ENCODE measurements around the gene GLIPR1.
"Not testable (repeated sequence)": the region's sequence is repeated elsewhere in the genome, so short reads cannot be mapped to it uniquely, and the experiment has no call there.

The GLIPR1 gene

GRCh38 chr12:75511116-75512048, 30.8 kb downstream of the GLIPR1 start, which contains the start of gene KRR1:
Gene KRR1 (minus strand): TSS chr12:75511609. CDS start chr12:75511597, 12 bp downstream.
- FAIRE-seq (peak; percentile 69), DNase-seq (ENCODE audit: low spot score) (peak; percentile 86)

- not testable (repeated sequence) for DNase-seq (ENCODE audit: low spot score); FAIRE-seq
These were observed 40.7 kb downstream of the GLIPR1 start for GRCh38 chr12:75521224-75521623.

GRCh38 chr12:75522124-75522523, 41.6 kb downstream of the GLIPR1 start:
- DNase-seq (ENCODE audit: low spot score); FAIRE-seq: not testable (repeated sequence)

- no peak for FAIRE-seq
- no peak for DNase-seq (ENCODE audit: low spot score)
These were observed 44.7 kb downstream of the GLIPR1 start for GRCh38 chr12:75525263-75525662.

GRCh38 chr12:75526655-75527511, 46.3 kb downstream of the GLIPR1 start:
- FAIRE-seq (peak; percentile 70), DNase-seq (ENCODE audit: low spot score) (peak; percentile 49)

GRCh38 chr12:75528272-75528671, 47.7 kb downstream of the GLIPR1 start:
- FAIRE-seq (no peak), DNase-seq (ENCODE audit: low spot score) (no peak)

- DNase-seq (ENCODE audit: low spot score) (no peak), FAIRE-seq (no peak)
These were observed 48.1 kb downstream of the GLIPR1 start for GRCh38 chr12:75528692-75529091.

GRCh38 chr12:75529316-75529715, 48.8 kb downstream of the GLIPR1 start:
- FAIRE-seq (no peak), DNase-seq (ENCODE audit: low spot score) (no peak)

- DNase-seq (ENCODE audit: low spot score), result no peak
These were observed 49.3 kb downstream of the GLIPR1 start for GRCh38 chr12:75529826-75530225.

GRCh38 chr12:75533239-75533638, 52.7 kb downstream of the GLIPR1 start:
- FAIRE-seq (no peak), DNase-seq (ENCODE audit: low spot score) (no peak)

More at GRCh38 chr12:75529826-75530225, 49.3 kb downstream of the GLIPR1 start:
- no peak for FAIRE-seq

- FAIRE-seq (no peak), DNase-seq (ENCODE audit: low spot score) (no peak)
These were observed 59.3 kb downstream of the GLIPR1 start for GRCh38 chr12:75539889-75540288.

GRCh38 chr12:75542942-75543341, 62.4 kb downstream of the GLIPR1 start:
- DNase-seq (ENCODE audit: low spot score), result no peak
- FAIRE-seq, result no peak

- FAIRE-seq, result no peak
- DNase-seq (ENCODE audit: low spot score), result no peak
These were observed 63.0 kb downstream of the GLIPR1 start for GRCh38 chr12:75543529-75543928.

- DNase-seq (ENCODE audit: low spot score), result no peak
- no peak for FAIRE-seq
These were observed 65.1 kb downstream of the GLIPR1 start for GRCh38 chr12:75545636-75546035.

- FAIRE-seq (no peak), DNase-seq (ENCODE audit: low spot score) (no peak)
These were observed 68.3 kb downstream of the GLIPR1 start for GRCh38 chr12:75548879-75549278.

- FAIRE-seq (no peak), DNase-seq (ENCODE audit: low spot score) (no peak)
These were observed 69.4 kb downstream of the GLIPR1 start for GRCh38 chr12:75549989-75550388.

- FAIRE-seq (no peak), DNase-seq (ENCODE audit: low spot score) (no peak)
These were observed 70.1 kb downstream of the GLIPR1 start for GRCh38 chr12:75550401-75551240.

- no peak for FAIRE-seq
- DNase-seq (ENCODE audit: low spot score), result no peak
These were observed 70.9 kb downstream of the GLIPR1 start for GRCh38 chr12:75551477-75551876.

GRCh38 chr12:75553398-75553797, 72.8 kb downstream of the GLIPR1 start:
- FAIRE-seq (no peak), DNase-seq (ENCODE audit: low spot score) (peak; percentile 28)
